ENCODE results near the gene LRRC47.
"Not testable (repeated sequence)": the region's sequence is repeated elsewhere in the genome, so short reads cannot be mapped to it uniquely, and the experiment has no call there.

LRRC47 gene

GRCh38 chr1:3771108-3772026 is 24.9 kb downstream of the LRRC47 start:
- no peak for DNase-seq

DNA sequence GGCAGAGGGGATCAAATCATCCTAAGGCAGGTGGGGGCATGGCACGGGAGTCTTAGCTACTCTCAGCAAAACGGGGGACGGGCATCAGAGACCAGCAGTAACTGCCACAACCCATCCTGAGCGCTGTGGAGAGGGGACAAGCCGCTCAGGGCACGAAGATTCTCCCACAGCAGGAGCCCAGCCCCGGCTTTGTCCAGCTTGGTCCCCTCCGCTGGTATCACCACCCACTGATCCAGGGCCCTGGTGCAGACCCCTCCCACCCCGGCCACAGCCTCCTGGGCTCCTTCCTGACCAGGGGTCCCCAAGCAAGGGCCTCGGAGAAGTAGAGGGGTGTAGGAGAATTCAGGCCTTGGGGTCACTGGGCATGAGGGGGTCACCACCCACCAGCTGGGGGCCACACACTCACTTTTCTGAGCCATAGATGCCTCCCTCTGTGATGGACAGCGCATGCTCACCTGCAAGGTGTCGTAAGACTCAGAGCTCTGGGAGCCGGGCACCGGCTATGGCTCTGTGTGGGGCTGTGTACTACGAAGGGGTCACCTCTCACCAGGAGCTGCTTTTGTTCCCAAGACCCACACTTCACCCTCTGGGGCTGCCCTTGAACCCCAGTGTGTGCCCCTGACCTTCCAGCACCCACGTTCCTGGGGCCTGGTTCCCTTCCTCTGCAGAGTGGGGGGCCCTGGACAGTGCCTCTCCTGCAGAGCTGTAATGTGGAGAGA is 26.1 kb downstream of the LRRC47 start:
- DNase-seq, result no peak

DNA sequence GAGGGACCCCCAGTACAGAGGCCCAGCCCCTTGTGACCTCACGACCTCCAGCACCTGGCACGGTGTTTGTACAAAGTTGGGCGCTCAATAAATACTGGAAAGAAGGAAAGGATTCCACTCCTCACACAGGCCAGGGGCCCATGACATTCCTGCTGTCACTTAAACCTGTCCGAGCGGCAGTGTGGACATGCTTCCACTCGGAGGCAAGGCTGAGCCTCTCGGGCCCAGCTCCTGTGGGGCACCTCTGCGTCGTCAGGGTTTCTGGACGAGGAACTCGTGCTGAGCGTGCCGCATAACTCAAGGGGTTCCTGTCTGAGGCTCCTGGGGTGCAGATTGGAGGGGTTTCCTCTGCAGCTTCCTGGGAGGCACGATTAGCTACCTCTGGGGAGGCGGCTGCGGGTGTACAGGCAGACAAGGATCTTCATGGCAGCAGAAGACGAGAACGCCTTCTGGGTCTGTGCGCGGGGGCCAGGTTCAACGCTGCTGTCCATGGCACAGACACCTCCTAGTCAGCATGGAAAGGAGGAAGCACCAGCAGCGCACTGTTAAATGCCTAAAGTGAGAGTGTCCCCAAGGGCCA is 27.4 kb downstream of the LRRC47 start:
- DNase-seq, result no peak

DNA sequence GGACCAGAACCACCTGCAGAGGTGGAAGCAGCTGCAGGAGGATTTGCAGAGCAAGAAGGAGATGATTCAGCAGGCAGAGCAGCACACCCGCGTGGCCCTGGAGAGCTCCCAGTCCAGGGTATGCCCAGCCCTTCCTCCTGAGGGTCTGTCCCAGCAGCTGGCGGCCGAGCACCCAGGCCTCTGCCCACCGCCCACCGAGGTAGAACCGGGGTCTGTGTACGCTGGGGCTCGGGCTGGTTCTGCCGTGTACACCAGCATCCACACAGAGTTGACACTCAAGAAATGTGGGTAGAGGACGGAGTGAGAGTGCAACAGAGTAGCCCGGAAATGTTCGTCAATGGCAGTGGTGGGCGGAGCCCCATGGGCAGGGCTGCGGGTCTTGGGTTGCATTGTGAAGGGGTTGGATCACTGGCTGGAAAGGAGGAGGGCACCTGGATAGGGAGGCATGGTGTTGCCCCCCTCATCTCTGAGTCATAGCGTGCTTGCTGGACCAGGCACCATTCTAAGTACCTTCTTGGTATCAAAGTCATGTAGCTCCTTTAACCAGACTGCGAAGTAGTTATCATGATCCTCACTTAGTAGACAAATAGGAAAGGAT is 28.9 kb downstream of the LRRC47 start:
- no peak for DNase-seq

DNA sequence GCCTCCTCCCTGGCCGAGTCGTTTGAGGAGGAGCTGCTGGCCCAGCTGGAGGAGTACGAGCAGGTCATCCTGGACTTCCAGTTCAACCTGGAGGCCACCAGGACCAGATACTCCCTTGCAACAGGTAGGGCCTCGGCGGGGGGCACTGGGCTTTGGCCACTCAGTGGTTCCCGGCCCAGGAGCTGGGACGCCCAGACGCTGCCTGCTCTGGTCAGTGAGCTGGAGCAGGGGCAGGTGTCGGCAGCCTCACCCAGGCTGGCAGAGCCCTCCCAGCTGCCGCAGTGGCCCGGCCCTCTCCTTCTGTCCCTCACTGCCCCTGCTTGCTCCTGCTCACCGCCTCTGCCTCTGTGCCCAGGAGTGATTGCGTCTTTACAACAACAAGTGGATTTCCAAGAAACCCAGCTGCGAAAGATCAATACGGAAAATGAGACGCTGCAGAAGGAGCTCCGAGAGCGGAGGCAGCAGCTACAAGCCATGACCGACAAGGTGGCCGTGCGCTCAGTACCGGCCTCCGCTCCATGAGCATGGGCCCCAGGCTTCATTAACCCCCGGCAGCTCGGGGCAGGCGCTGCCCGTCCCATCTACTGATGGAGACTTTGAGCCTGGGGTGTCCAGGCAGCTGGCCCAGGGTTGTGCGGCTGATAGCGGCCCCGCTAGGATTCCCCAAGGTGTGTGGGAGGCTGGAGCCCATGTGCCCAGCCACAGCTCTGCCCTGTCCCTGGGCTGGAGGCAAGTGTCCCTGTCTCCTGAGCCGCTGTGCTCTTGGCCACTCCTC is 32.8 kb downstream of the LRRC47 start:
- DNase-seq, result no peak

- DNase-seq, result no peak
Measured at GRCh38 chr1:3762873-3763228, 33.4 kb downstream of the LRRC47 start.

- DNase-seq, result no peak
Measured at GRCh38 chr1:3762151-3762872, 34.0 kb downstream of the LRRC47 start.

- DNase-seq, result no peak
Measured at GRCh38 chr1:3761296-3762010, 34.8 kb downstream of the LRRC47 start.

DNA sequence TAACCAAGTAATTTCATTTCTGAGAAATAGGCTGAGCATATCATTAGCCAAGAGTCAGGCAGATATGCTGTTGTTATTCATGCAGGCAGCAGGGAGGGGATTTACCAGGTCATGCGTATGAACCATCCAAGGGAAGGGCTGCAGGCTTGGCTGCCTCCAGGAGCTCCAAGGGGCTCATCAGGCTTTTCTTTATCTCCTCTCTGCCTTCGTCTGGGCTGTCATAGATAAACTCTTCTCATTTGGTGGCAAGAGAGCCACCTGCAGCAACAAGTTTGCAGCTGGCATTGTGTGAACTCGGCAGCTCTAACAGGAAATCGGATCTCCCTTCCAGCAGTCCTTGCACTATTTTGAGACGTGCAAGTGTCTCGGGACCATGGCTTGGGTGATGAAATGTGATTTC is 36.5 kb downstream of the LRRC47 start:
- DNase-seq, result no peak

DNA sequence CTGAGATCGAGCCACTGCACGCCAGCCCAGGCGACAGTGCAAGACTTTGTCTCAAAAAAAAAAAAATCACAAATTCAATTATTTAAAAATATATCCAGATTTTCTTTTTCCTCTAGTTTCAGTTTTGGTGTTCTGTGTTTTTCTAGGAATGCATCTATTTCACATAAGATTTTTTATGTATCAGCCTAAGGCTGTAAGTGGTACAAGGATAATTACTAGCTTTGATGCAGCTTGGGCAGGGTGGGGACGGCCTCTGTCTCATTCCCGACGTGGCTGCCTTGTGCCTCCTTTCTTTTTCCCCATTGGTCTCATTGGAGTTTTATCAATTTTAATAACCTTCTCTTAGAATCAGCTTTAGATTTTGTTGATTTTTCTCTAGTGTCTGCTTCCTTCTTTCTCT is 37.1 kb downstream of the LRRC47 start:
- DNase-seq, result no peak

- no peak for DNase-seq
Measured at GRCh38 chr1:3756394-3756793, 39.9 kb downstream of the LRRC47 start.

DNA sequence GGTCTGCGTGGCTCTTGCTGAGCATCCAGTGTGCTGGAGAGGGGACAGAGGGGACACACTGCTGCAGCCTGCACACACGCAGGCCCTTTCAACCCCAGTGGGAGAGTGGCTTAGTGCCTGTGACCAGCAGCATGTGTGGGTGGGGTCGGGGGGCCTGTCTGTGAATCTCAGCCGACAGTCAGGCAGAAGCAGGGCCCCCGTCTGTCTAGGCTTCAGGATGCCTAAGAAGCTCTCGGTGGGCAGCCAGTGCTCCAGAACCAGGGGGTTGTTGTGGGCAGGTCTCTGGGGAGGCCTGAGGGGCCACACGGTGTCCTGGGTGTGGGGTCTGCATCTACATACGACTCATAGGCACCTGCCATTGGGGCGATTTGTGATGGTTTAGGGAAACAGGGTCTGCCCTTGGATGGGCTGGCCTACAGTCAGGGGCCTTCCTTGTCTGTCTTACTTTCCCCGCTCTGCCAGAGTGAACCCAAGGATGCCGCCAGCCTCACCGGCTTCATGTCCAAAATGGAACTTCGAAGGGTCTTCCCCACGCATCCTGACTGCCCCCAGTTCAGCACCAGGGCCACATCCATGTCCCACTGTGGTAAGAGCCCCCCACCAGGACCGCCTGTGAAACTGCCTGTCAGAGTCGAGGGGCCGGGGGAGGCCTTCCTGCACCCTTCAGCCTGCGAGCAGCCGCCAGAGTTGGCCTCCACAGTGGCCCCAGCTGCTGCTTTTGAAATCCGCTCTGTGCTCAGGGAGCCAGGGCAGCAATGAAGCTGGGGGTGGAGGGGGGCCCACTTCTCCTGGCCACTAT is 42.4 kb downstream of the LRRC47 start:
- DNase-seq, result no peak

- no peak for DNase-seq
Measured at GRCh38 chr1:3752400-3752945, 43.8 kb downstream of the LRRC47 start, which contains the start of gene CCDC27. TSS of gene CCDC27 (plus strand) at chr1:3752450. CDS start at chr1:3752482, 32 bp downstream.

DNA sequence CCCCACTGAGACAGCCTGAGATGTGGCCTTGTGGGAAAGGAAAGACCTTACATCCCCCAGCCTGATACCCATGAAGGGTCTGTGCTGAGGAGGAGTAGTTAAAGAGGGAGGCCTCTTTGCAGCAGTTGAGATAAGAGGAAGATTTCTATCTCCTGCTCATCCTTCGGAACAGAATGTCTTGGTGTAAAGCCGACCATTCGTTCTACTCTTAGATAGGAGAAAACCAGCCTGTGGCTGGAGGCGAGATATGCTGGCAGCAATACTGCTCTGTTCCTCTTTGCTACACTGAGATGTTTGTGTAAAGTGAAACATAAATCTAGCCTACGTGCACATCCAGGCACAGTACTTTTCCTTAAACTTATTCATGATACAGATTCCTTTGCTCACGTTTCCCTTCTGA is 45.6 kb downstream of the LRRC47 start:
- no peak for DNase-seq

DNA sequence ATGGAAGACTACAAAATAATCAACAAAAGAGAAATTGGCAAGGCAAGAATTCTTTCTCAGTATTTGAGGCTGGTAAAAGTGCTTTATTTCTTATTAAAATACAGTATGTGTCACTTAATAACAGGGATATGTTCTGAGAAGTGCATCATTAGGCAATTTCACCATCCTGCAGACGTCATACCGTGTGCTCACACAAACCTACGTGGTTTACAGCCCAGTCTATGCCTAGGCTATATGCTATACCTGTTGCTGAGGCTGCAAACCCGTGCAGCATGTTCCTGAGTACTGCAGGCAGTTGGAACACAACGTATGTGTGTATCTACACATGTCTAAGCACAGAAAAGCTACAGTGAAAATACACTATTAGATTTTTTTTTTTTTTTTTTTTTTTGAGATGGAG is 46.8 kb downstream of the LRRC47 start:
- no peak for DNase-seq

DNA sequence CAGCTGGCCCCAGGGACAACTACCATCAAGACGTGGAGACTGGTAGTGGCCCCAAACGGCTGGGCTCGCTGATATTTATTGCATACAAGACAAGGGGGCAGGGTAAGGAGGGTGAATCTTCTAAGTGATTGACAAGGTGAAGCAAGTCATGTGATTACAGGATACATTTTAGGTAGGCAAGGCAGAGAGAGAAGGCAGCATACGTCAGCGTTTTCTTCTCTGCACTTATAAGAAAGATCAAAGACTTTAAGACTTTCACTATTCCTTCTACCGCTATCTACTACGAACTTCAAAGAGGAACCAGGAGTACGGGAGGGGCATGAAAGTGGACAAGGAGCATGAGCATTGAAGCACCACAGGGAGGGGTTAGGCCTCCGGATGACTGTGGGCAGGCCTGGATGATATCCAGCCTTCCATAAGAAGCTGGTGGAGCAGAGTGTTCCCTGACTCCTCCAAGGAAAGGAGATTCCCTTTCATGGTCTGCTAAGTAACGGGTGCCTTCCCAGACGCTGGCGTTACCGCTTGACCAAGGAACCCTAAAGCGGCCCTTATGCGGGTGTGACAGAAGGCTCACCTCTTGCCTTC is 47.9 kb downstream of the LRRC47 start:
- not testable (repeated sequence) for DNase-seq

DNA sequence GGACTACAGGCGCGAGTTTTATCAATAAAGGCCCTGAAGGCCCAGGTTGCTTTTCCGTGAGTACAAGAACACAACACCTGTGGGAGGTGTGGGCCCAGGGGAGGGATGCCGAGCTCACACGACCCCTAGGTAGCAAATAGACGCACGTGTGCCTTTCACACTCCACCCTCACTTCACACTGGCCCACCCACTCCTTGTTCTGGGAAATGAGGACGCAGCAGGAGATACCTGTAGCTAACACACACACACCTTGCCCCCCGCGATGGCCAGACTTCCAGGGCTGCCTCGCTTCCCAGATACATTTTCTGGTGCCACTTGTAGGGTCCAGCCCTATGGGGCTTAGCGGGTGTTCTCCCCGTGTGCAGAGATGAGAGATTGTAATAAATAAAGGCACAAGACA is 48.4 kb downstream of the LRRC47 start:
- DNase-seq, result no peak

- DNase-seq, result no peak
Measured at GRCh38 chr1:3747522-3747848, 48.8 kb downstream of the LRRC47 start.

- DNase-seq, result peak; percentile 74 to 88 (median 83)
Measured at GRCh38 chr1:3746830-3747521, 49.3 kb downstream of the LRRC47 start.

Measured in stimulated activated naive CD4-positive, alpha-beta T cell (primary cell).